Bronchial epithelial cell (primary cell): ENCODE results near the gene RNF181. TPM values are rescaled to one million over a fixed set of nuclear protein-coding genes. Genes with fewer than 3 reads are reported as not detected.

Experiments
- DNase-seq: peaks from one replicate; pipeline ENCODE4 v3.0.0-alpha.2; 2010; ENCODE audit warnings: low read depth
- FAIRE-seq: peaks from 2 replicates; lab custom pipeline; 2011; peaks lifted over from hg19 to GRCh38; lab: Jason Lieb, UNC
- H3K27me3 ChIP-seq: 2 replicates; pipeline ENCODE4 v1.5.1; 2011; ENCODE audit warnings: low read length; ENCODE audit not compliant: control insufficient read depth, insufficient read depth
- H3K36me3 ChIP-seq: 2 replicates; pipeline ENCODE4 v1.5.1; 2011; ENCODE audit warnings: low read length; ENCODE audit not compliant: control insufficient read depth, insufficient read depth
- H3K4me3 ChIP-seq: 2 replicates; pipeline ENCODE4 v1.5.1; 2011; ENCODE audit warnings: mild to moderate bottlenecking, low read depth, low read length, control low read depth
- CTCF ChIP-seq: IDR thresholded peaks from 2 replicates; pipeline ENCODE4 v1.5.1; 2011; ENCODE audit warnings: mild to moderate bottlenecking, moderate library complexity, low read length, control low read depth, inconsistent platforms; ENCODE audit not compliant: insufficient read depth, severe bottlenecking
- total RNA-seq: library from RNA; depleted of rRNA; stranded (reverse); fragments of >200 nt; gene quantifications from 2 replicates; pipeline ENCODE4 v1.2.1, GENCODE V29; 2014

RNF181 gene
- total RNA-seq, 1 donor from 2014 or later, result 240 TPM

DNA sequence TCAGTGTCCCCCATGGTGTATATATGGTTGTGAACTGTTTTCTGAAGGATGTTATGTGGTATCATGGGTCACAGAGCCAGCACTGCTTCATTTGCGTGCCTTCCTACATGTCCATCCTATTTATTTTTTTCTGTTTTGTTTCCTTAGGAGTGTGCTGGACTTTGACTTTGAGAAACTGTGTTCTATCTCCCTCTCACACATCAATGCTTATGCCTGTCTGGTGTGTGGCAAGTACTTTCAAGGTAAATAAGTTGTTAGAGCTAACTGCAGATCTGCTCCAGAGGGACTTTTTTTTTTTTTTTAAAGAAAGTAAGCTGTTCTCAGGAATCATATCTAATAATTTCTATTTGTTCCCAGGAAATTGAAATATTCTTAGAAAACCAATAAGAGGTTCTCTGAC is 25.8 kb downstream of the RNF181 start:
- DNase-seq (no peak), FAIRE-seq (no peak)
- no peak for TF ChIP-seq CTCF
- Histone ChIP-seq H3K36me3 (peaks cover 17% of the 10 kb centered on the region), H3K27me3 (no peaks in the 10 kb centered on the region), H3K4me3 (no peak overlapping the region)

- TF ChIP-seq CTCF, result no peak
- H3K36me3 ChIP-seq, result peaks cover 18% of the 10 kb centered on the region
- DNase-seq (no peak), FAIRE-seq (no peak)
- no peaks in the 10 kb centered on the region for H3K27me3 ChIP-seq
- no peak overlapping the region for H3K4me3 ChIP-seq
Observed at GRCh38 chr2:85623991-85624390, 28.4 kb downstream of the RNF181 start.

GRCh38 chr2:85628658-85629057 is 33.1 kb downstream of the RNF181 start:
- H3K36me3 ChIP-seq, result peaks cover 14% of the 10 kb centered on the region
- H3K27me3 ChIP-seq, result no peaks in the 10 kb centered on the region
- FAIRE-seq (no peak), DNase-seq (no peak)
- TF ChIP-seq CTCF, result no peak
- H3K4me3 ChIP-seq, result no peak overlapping the region

DNA sequence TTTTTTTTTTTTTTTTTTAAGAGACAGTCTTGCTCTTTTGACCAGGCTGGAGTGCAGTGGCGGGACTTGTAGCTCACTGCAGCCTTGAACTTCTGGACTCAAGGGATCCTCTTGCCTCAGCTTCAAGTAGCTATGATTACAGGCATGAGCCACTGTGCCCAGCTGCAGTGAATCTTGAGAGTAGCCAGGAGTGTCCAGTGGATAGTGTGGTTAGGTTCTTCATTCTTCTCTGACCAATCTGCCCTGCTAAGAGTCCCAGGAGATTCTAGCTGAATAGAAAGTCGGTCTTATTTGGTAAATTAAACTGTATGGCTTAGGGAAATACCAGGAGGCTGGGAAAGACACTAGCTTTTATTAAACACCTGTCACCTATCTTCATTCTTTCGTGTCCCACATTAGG is 35.8 kb downstream of the RNF181 start:
- FAIRE-seq (no peak), DNase-seq (no peak)
- H3K27me3 ChIP-seq, result no peaks in the 10 kb centered on the region
- no peak overlapping the region for H3K4me3 ChIP-seq
- peaks cover 8% of the 10 kb centered on the region for H3K36me3 ChIP-seq
- TF ChIP-seq CTCF, result no peak

- DNase-seq (no peak), FAIRE-seq (no peak)
- no peak for TF ChIP-seq CTCF
Observed at GRCh38 chr2:85635011-85635410, 39.5 kb downstream of the RNF181 start.

DNA sequence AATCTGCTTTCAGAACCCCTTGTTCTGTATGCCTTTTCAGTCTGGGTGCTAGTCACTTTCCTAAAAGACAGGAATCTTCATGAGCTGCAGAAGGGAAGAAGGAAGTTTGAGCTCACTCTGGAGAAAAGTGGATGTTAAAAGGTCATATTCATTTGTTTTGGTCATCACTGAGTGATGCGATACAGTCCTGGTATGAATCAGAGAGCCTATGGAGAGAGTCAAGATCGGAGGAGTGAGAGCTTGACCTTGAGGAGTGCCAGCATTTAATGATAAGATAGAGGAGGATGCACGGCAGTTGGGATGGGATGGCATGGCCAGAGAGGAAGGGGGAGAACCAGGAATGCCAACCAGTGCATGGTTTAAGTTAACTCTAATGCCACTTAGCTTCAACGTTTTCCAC is 40.1 kb downstream of the RNF181 start:
- H3K27me3 ChIP-seq, result no peaks in the 10 kb centered on the region
- TF ChIP-seq CTCF, result no peak
- H3K4me3 ChIP-seq, result no peak overlapping the region
- DNase-seq (no peak), FAIRE-seq (no peak)
- peaks cover 17% of the 10 kb centered on the region for H3K36me3 ChIP-seq

More at GRCh38 chr2:85635011-85635410, 39.5 kb downstream of the RNF181 start:
- H3K4me3 ChIP-seq, result no peak overlapping the region
- H3K27me3 ChIP-seq, result no peaks in the 10 kb centered on the region
- H3K36me3 ChIP-seq, result peaks cover 17% of the 10 kb centered on the region
